SK-N-SH (cell line): ENCODE measurements around the gene TFB2M. TPM values are rescaled to one million over a fixed set of nuclear protein-coding genes. Genes with fewer than 3 reads are reported as not detected.

ENCODE experiments used
- CTCF ChIA-PET: fragments of 300-600, 350-600 bp; formaldehyde crosslinking; extraction: SDS; loops from one replicate; lab custom pipeline; 2021; lab: Yijun Ruan, JAX
- POLR2A ChIA-PET: fragments of 350-600 bp; sonication (Branson Sonifier 250); formaldehyde crosslinking; extraction: SDS; loops from one replicate; lab custom pipeline; 2020; ENCODE audit warnings: antibody characterized with exemption, inconsistent platforms; lab: Yijun Ruan, JAX
- DNase-seq: peaks from one replicate; pipeline ENCODE4 v3.0.0; 2012
- H2AFZ ChIP-seq: fragments of 200-600 bp; sonication (generic); 2 replicates; pipeline ENCODE4 v1.8.1; 2016; ENCODE audit warnings: antibody characterized with exemption, mild to moderate bottlenecking, low read depth
- H3F3A ChIP-seq: fragments of 200-600 bp; sonication (generic); replicated peaks from 2 replicates; pipeline ENCODE3; 2016; ENCODE audit warnings: antibody characterized with exemption, mild to moderate bottlenecking; ENCODE audit not compliant: insufficient read depth
- H3K27ac ChIP-seq, 2 experiments: fragments of 200-500 bp in 1 of 2; fragments of 200-600 bp in 1 of 2; sonication (Bioruptor generic) in 1 of 2; sonication (generic), shearing (Covaris generic) in 1 of 2; 2 replicates each; pipeline versions ENCODE4 v1.5.1 to v1.6.1; 2014 to 2016; ENCODE audit warnings: low read depth in 2 of 2, inconsistent platforms in 1 of 2, low read length in 1 of 2, mild to moderate bottlenecking in 1 of 2, mixed read lengths in 1 of 2
- H3K27me3 ChIP-seq: fragments of 200-600 bp; sonication (generic), shearing (Covaris generic); 2 replicates; pipeline ENCODE4 v1.6.1; 2016; ENCODE audit warnings: mixed run types; ENCODE audit not compliant: insufficient read depth
- H3K36me3 ChIP-seq, 2 experiments: fragments of 200-500 bp in 1 of 2; fragments of 200-600 bp in 1 of 2; sonication (Bioruptor generic) in 1 of 2; sonication (generic) in 1 of 2; replicated peaks in 1 of 2; 2 replicates each; pipeline versions ENCODE3 to v1.5.1; 2014 to 2016; ENCODE audit warnings: low read length in 1 of 2, mild to moderate bottlenecking in 1 of 2; ENCODE audit not compliant: insufficient read depth in 2 of 2, control insufficient read depth in 1 of 2
- H3K4me1 ChIP-seq, 2 experiments: fragments of 200-500 bp in 1 of 2; fragments of 200-600 bp in 1 of 2; sonication (Bioruptor generic) in 1 of 2; sonication (generic), shearing (Covaris generic) in 1 of 2; 2 replicates each; pipeline versions ENCODE4 v1.5.1 to v1.6.1; 2014 to 2016; ENCODE audit warnings: low read depth in 1 of 2, low read length in 1 of 2, mixed run types in 1 of 2; ENCODE audit not compliant: insufficient read depth in 2 of 2, control insufficient read depth in 1 of 2
- H3K4me2 ChIP-seq: fragments of 200-600 bp; sonication (generic), shearing (Covaris generic); 2 replicates; pipeline ENCODE4 v1.6.1; 2017; ENCODE audit warnings: mixed run types
- H3K4me3 ChIP-seq, 2 experiments: fragments of 200-500 bp in 1 of 2; fragments of 200-600 bp in 1 of 2; sonication (Bioruptor generic) in 1 of 2; sonication (generic), shearing (Covaris generic) in 1 of 2; 2 replicates each; pipeline versions ENCODE4 v1.5.1 to v1.8.1; 2014 to 2016; ENCODE audit warnings: low read depth in 2 of 2, inconsistent platforms in 1 of 2, low read length in 1 of 2, mild to moderate bottlenecking in 1 of 2, mixed read lengths in 1 of 2, moderate library complexity in 1 of 2
- H3K79me2 ChIP-seq: fragments of 200-600 bp; sonication (generic); 2 replicates; pipeline ENCODE4 v1.8.1; 2017; ENCODE audit warnings: mild to moderate bottlenecking; ENCODE audit not compliant: insufficient read depth
- H3K9ac ChIP-seq: fragments of 200-600 bp; sonication (generic); 2 replicates; pipeline ENCODE4 v1.6.1; 2017; ENCODE audit warnings: mixed run types
- H3K9me2 ChIP-seq: fragments of 200-600 bp; sonication (generic); 2 replicates; pipeline ENCODE4 v1.6.1; 2017; ENCODE audit warnings: mixed run types
- H3K9me3 ChIP-seq: fragments of 200-600 bp; sonication (generic); 2 replicates; pipeline ENCODE4 v1.6.1; 2017; ENCODE audit warnings: mixed run types, mild to moderate bottlenecking, moderate library complexity
- H4K20me1 ChIP-seq: fragments of 200-600 bp; sonication (generic); 2 replicates; pipeline ENCODE4 v1.6.1; 2017; ENCODE audit warnings: mild to moderate bottlenecking, mixed run types; ENCODE audit not compliant: insufficient read depth
- ELF1 ChIP-seq: IDR thresholded peaks from 2 replicates; pipeline ENCODE4 v1.4.0; 2012
- EP300 ChIP-seq, 2 experiments: IDR thresholded peaks; 2 replicates each; pipeline versions ENCODE4 v1.4.0 to v1.6.1; 2012; ENCODE audit warnings: borderline replicate concordance in 1 of 2, low read depth in 1 of 2, low read length in 1 of 2
- FOXJ3 ChIP-seq: sonication (generic); formaldehyde crosslinking; IDR thresholded peaks from 2 replicates; pipeline ENCODE4 v1.5.1; 2020; ENCODE audit warnings: mild to moderate bottlenecking, missing genetic modification reagents
- FOXM1 ChIP-seq: IDR thresholded peaks from 2 replicates; pipeline ENCODE4 v1.4.0; 2012; ENCODE audit warnings: low read depth, mild to moderate bottlenecking
- GABPA ChIP-seq: IDR thresholded peaks from 2 replicates; pipeline ENCODE4 v1.4.0; 2012; ENCODE audit warnings: low read depth, mild to moderate bottlenecking
- GATA2 ChIP-seq: sonication (generic); formaldehyde crosslinking; IDR thresholded peaks from 2 replicates; pipeline ENCODE4 v1.5.0; 2020; ENCODE audit warnings: mild to moderate bottlenecking, missing genetic modification reagents
- JUND ChIP-seq: IDR thresholded peaks from 2 replicates; pipeline ENCODE4 v1.4.0; 2012
- MEF2A ChIP-seq: IDR thresholded peaks from 2 replicates; pipeline ENCODE4 v1.4.0; 2012; ENCODE audit warnings: low read depth, borderline replicate concordance
- NFIC ChIP-seq: IDR thresholded peaks from 2 replicates; pipeline ENCODE4 v1.4.0; 2012; ENCODE audit warnings: borderline replicate concordance
- RCOR1 ChIP-seq: fragments of 150-350 bp; IDR thresholded peaks from 2 replicates; pipeline ENCODE4 v1.6.1; 2017; ENCODE audit warnings: antibody characterized with exemption, low read length
- RFX5 ChIP-seq: IDR thresholded peaks from 2 replicates; pipeline ENCODE4 v1.6.1; 2012; ENCODE audit warnings: mild to moderate bottlenecking, improper control_type of control experiment, low read length
- RXRA ChIP-seq: IDR thresholded peaks from 2 replicates; pipeline ENCODE4 v1.4.0; 2012; ENCODE audit warnings: low read depth, mild to moderate bottlenecking, borderline replicate concordance
- SIN3A ChIP-seq: IDR thresholded peaks from 2 replicates; pipeline ENCODE4 v1.6.1; 2012; ENCODE audit warnings: low read depth, mild to moderate bottlenecking, low read length, moderate library complexity, borderline replicate concordance
- SMC3 ChIP-seq: IDR thresholded peaks from 2 replicates; pipeline ENCODE4 v1.6.1; 2012; ENCODE audit warnings: low read depth, low read length, improper control_type of control experiment
- TAF1 ChIP-seq: IDR thresholded peaks from 2 replicates; pipeline ENCODE4 v1.6.1; 2012; ENCODE audit warnings: low read depth, mild to moderate bottlenecking, low read length, moderate library complexity, borderline replicate concordance
- TCF12 ChIP-seq: IDR thresholded peaks from 2 replicates; pipeline ENCODE4 v1.4.0; 2012
- TEAD4 ChIP-seq: IDR thresholded peaks from 2 replicates; pipeline ENCODE4 v1.4.0; 2012; ENCODE audit warnings: mild to moderate bottlenecking, borderline replicate concordance; ENCODE audit not compliant: insufficient read depth
- WGBS: methylation state at CpG from one replicate; pipeline ENCODE4 v1.1.6; 2017; ENCODE audit warnings: low lambda C conversion rate; 5-methylcytosine and 5-hydroxymethylcytosine counted together
- polyA plus RNA-seq, 3 experiments: library from polyadenylated mRNA; depleted of rRNA; stranded (reverse); fragments of >200 nt; gene quantifications; 2 replicates each; pipeline ENCODE4 v1.2.3, GENCODE V29; 2012
- TF ChIP-seq, protein P1 (sequence below): IDR thresholded peaks from 2 replicates; pipeline ENCODE4 v1.4.0; 2012; ENCODE audit warnings: low read depth
- TF ChIP-seq, protein P2 (sequence below): fragments of 200-600 bp; sonication (generic); IDR thresholded peaks from 2 replicates; pipeline ENCODE4 v1.6.1; 2017; ENCODE audit warnings: antibody characterized with exemption, mild to moderate bottlenecking, moderate library complexity
- TF ChIP-seq, protein P3 (sequence below): IDR thresholded peaks from 2 replicates; pipeline ENCODE4; 2012
- TF ChIP-seq, protein P4 (sequence below): fragments of 150-350 bp; IDR thresholded peaks from 2 replicates; pipeline ENCODE4 v1.6.1; 2016; ENCODE audit warnings: mild to moderate bottlenecking, low read depth, low read length
- TF ChIP-seq, protein P5 (sequence below): IDR thresholded peaks from 2 replicates; pipeline ENCODE4 v1.6.1; 2012; ENCODE audit warnings: mild to moderate bottlenecking, low read depth, low read length, moderate library complexity

The TFB2M gene
- polyA plus RNA-seq, 1 of the 3 experiments (the other 2 are of a cell fraction): 17.3 TPM

DNA sequence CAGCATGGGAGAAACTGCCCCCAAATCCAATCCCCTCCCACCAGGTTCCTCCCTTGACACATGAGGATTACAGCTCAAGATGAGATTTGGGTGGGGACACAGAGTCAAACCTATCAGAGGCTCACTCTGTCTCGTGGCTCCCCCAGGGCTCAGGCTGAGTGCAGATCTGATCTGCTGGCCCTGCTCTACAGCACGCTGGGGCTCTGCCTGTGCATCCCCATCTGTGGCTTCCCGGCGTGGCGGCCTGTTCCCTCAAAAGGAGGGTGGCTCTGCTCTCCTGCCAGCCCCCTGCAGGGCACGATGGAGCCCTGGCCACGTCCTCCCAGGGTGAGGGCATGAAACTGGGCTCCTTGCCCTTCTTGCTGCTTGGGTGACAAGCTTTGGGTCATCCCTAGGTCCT lies 39.1 kb downstream of the TFB2M start:
- H3F3A ChIP-seq: no peaks in the 10 kb centered on the region
- no peak overlapping the region for H2AFZ ChIP-seq
- H3K9ac ChIP-seq: no peak overlapping the region
- no peaks in the 10 kb centered on the region for H3K27me3 ChIP-seq
- H3K36me3 ChIP-seq: no peaks in the 10 kb centered on the region
- no peaks in the 10 kb centered on the region for H3K79me2 ChIP-seq
- no peak overlapping the region for H3K27ac ChIP-seq
- CTCF ChIA-PET: interaction anchor here (0.6 kb wide), 1 partner anchor 485 kb away, joined by 3 read pairs; no protein-coding TSS in a partner anchor
- POLR2A ChIA-PET: no interaction called here
- no peaks in the 10 kb centered on the region; a peak in 2 of 4 replicates for H3K4me1 ChIP-seq
- no peak overlapping the region for H3K4me3 ChIP-seq
- H3K9me2 ChIP-seq: no peaks in the 10 kb centered on the region
- H3K9me3 ChIP-seq: no peaks in the 10 kb centered on the region
- TF ChIP-seq, protein P1, sequence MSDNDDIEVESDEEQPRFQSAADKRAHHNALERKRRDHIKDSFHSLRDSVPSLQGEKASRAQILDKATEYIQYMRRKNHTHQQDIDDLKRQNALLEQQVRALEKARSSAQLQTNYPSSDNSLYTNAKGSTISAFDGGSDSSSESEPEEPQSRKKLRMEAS: no peak
- TF ChIP-seq ELF1: no peak
- no peak for TF ChIP-seq JUND
- TF ChIP-seq TCF12: no peak
- no peak for TF ChIP-seq RFX5
- TF ChIP-seq, protein P2, sequence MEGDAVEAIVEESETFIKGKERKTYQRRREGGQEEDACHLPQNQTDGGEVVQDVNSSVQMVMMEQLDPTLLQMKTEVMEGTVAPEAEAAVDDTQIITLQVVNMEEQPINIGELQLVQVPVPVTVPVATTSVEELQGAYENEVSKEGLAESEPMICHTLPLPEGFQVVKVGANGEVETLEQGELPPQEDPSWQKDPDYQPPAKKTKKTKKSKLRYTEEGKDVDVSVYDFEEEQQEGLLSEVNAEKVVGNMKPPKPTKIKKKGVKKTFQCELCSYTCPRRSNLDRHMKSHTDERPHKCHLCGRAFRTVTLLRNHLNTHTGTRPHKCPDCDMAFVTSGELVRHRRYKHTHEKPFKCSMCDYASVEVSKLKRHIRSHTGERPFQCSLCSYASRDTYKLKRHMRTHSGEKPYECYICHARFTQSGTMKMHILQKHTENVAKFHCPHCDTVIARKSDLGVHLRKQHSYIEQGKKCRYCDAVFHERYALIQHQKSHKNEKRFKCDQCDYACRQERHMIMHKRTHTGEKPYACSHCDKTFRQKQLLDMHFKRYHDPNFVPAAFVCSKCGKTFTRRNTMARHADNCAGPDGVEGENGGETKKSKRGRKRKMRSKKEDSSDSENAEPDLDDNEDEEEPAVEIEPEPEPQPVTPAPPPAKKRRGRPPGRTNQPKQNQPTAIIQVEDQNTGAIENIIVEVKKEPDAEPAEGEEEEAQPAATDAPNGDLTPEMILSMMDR: no peak
- TF ChIP-seq SMC3: no peak
- no peak for TF ChIP-seq RXRA
- TF ChIP-seq TAF1: no peak
- TF ChIP-seq GATA2 (CRISPR knock-in tag): no peak
- TF ChIP-seq RCOR1: no peak
- no peak for TF ChIP-seq FOXJ3
- TF ChIP-seq SIN3A: no peak
- TF ChIP-seq GABPA: no peak
- TF ChIP-seq, protein P3, sequence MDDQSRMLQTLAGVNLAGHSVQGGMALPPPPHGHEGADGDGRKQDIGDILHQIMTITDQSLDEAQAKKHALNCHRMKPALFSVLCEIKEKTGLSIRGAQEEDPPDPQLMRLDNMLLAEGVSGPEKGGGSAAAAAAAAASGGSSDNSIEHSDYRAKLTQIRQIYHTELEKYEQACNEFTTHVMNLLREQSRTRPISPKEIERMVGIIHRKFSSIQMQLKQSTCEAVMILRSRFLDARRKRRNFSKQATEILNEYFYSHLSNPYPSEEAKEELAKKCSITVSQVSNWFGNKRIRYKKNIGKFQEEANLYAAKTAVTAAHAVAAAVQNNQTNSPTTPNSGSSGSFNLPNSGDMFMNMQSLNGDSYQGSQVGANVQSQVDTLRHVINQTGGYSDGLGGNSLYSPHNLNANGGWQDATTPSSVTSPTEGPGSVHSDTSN: no peak
- no peak for DNase-seq
- WGBS: 29% methylated on average over 2 of the region's 7 CpGs
- no peaks in the 10 kb centered on the region for H4K20me1 ChIP-seq
- no peak overlapping the region for H3K4me2 ChIP-seq

DNA sequence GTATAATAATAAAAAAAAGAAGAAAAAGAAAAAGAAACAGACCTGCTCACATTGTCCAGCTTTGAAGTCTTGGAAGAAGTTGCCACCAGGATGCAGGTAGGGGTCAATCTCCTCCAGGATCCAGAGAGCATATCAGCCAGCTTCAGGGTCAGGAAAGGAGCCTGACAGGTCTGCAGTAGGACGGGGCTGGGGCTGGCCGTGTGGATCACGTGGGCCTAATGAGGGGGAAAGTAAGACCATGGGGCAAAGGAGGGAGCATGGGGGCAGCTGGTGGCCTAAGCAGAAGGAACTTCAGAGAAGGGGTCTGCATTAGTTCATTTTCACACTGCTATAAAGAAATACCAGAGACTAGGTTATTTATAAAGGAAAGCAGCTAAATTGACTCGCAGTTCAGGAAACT lies 39.7 kb downstream of the TFB2M start:
- H3K9me2 ChIP-seq: no peaks in the 10 kb centered on the region
- H3K4me1 ChIP-seq: no peaks in the 10 kb centered on the region; a peak in 2 of 4 replicates
- DNase-seq: no peak
- no peaks in the 10 kb centered on the region for H3K9me3 ChIP-seq
- H3K4me2 ChIP-seq: no peak overlapping the region
- WGBS: 72% methylated on average over 4 of the region's 4 CpGs
- H3K36me3 ChIP-seq: no peaks in the 10 kb centered on the region
- H4K20me1 ChIP-seq: no peaks in the 10 kb centered on the region
- CTCF ChIA-PET: interaction anchor here (0.6 kb wide), 1 partner anchor 485 kb away, joined by 3 read pairs; no protein-coding TSS in a partner anchor
- no peak overlapping the region for H3K27ac ChIP-seq
- no peak overlapping the region for H2AFZ ChIP-seq
- no peak overlapping the region for H3K9ac ChIP-seq
- H3K79me2 ChIP-seq: no peaks in the 10 kb centered on the region
- H3K27me3 ChIP-seq: no peaks in the 10 kb centered on the region
- H3F3A ChIP-seq: no peaks in the 10 kb centered on the region
- no peak overlapping the region for H3K4me3 ChIP-seq
- POLR2A ChIA-PET: no interaction called here
- TF ChIP-seq, protein P4, sequence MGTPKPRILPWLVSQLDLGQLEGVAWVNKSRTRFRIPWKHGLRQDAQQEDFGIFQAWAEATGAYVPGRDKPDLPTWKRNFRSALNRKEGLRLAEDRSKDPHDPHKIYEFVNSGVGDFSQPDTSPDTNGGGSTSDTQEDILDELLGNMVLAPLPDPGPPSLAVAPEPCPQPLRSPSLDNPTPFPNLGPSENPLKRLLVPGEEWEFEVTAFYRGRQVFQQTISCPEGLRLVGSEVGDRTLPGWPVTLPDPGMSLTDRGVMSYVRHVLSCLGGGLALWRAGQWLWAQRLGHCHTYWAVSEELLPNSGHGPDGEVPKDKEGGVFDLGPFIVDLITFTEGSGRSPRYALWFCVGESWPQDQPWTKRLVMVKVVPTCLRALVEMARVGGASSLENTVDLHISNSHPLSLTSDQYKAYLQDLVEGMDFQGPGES: no peak
- no peak for TF ChIP-seq FOXM1
- TF ChIP-seq MEF2A: no peak
- TF ChIP-seq, protein P5, sequence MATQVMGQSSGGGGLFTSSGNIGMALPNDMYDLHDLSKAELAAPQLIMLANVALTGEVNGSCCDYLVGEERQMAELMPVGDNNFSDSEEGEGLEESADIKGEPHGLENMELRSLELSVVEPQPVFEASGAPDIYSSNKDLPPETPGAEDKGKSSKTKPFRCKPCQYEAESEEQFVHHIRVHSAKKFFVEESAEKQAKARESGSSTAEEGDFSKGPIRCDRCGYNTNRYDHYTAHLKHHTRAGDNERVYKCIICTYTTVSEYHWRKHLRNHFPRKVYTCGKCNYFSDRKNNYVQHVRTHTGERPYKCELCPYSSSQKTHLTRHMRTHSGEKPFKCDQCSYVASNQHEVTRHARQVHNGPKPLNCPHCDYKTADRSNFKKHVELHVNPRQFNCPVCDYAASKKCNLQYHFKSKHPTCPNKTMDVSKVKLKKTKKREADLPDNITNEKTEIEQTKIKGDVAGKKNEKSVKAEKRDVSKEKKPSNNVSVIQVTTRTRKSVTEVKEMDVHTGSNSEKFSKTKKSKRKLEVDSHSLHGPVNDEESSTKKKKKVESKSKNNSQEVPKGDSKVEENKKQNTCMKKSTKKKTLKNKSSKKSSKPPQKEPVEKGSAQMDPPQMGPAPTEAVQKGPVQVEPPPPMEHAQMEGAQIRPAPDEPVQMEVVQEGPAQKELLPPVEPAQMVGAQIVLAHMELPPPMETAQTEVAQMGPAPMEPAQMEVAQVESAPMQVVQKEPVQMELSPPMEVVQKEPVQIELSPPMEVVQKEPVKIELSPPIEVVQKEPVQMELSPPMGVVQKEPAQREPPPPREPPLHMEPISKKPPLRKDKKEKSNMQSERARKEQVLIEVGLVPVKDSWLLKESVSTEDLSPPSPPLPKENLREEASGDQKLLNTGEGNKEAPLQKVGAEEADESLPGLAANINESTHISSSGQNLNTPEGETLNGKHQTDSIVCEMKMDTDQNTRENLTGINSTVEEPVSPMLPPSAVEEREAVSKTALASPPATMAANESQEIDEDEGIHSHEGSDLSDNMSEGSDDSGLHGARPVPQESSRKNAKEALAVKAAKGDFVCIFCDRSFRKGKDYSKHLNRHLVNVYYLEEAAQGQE: no peak
- no peak for TF ChIP-seq SMC3
- no peak for TF ChIP-seq SIN3A
- TF ChIP-seq JUND: no peak
- TF ChIP-seq ELF1: no peak
- no peak for TF ChIP-seq NFIC
- TF ChIP-seq EP300 (IDR thresholded peaks at IDR 0.05; ENCODE audit: borderline replicate concordance in 1 of 2, low read depth in 1 of 2, low read length in 1 of 2): no peak
- no peak for TF ChIP-seq TEAD4
